Fibroblast of villous mesenchyme (primary cell): ENCODE results near the gene LRP1. TPM values are rescaled to one million over a fixed set of nuclear protein-coding genes. Genes with fewer than 3 reads are reported as not detected.

Experiments used
- DNase-seq: peaks from one replicate; pipeline ENCODE4 v3.0.0-alpha.2; 2010; ENCODE audit warnings: low read depth
- H3K4me3 ChIP-seq: 2 replicates; pipeline ENCODE4 v1.5.1; 2011; ENCODE audit warnings: low read depth, mild to moderate bottlenecking, low read length
- total RNA-seq: library from RNA; depleted of rRNA; stranded (reverse); fragments of >200 nt; gene quantifications from 2 replicates; pipeline ENCODE4 v1.2.3, GENCODE V29; 2012
- TF ChIP-seq, protein P1 (sequence below): IDR thresholded peaks from 2 replicates; pipeline ENCODE4 v1.5.1; 2012; ENCODE audit warnings: low read depth, mild to moderate bottlenecking, low read length; ENCODE audit not compliant: insufficient read depth

The LRP1 gene
- total RNA-seq, 1 donor: 228 TPM

DNA sequence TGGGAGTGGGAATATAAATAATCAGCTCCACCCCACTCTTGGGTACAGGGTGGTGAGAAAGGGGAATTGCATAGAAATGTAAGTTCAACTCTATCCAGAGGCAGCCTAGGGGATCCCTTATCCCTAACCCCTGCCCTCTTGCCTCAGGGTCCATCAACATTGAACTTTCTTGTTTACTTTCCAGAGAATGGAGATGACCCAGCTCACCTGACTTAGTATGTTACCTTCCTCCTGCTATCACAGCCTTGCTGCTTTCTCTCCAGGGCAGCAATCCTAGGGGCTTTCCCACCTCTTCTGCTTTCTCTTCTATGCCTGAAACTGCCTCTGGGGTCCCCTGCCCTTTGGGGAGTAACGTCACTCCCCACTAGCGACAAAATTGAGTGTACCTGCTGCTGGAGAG lies 2.7 kb downstream of the LRP1 start:
- TF ChIP-seq, protein P1, sequence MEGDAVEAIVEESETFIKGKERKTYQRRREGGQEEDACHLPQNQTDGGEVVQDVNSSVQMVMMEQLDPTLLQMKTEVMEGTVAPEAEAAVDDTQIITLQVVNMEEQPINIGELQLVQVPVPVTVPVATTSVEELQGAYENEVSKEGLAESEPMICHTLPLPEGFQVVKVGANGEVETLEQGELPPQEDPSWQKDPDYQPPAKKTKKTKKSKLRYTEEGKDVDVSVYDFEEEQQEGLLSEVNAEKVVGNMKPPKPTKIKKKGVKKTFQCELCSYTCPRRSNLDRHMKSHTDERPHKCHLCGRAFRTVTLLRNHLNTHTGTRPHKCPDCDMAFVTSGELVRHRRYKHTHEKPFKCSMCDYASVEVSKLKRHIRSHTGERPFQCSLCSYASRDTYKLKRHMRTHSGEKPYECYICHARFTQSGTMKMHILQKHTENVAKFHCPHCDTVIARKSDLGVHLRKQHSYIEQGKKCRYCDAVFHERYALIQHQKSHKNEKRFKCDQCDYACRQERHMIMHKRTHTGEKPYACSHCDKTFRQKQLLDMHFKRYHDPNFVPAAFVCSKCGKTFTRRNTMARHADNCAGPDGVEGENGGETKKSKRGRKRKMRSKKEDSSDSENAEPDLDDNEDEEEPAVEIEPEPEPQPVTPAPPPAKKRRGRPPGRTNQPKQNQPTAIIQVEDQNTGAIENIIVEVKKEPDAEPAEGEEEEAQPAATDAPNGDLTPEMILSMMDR: no peak
- no peak for DNase-seq
- H3K4me3 ChIP-seq: peak overlapping the region; percentile 93

DNA sequence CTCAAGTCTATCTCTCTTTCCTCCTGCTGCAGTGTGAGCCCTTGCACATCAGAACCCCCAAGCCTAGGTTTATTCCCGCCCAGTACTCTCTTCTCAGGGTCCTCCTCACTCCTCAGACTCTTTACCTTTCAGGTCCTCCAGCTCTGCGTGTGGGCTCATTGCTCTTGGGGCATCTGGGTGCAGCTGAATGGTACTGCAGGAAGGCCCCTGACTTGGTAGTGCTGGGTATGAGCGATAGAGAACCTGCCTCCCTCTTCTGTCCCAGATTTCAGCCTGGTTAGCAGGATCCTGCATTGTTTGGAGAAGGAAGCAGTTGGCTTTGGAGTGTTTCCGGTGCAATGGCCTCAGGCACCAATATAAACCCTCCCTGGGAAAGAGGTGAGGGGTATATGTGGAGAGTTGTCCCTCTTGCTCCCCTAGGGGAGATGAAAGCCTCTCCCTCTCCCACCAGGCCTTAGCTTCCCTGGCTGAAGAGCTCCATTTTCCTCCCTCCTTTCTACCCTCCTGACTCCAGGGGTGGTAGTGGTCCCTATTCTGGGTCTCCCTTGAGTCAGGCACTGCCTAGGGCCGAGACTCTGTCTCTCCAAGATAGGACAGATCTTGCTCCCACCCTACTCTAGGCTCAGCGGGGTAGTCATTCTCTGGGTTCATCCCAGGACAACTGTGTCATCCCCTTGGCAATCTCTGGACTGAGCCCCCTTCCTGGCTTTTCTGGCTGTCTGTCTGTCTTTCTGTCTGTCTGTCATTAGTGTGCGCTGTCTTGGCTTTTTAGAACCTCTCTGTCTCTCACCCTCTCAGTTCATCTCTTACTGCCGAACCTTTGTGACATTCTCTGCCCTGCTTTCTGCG lies 3.8 kb downstream of the LRP1 start:
- DNase-seq: no peak
- TF ChIP-seq, protein P1: no peak
- peak overlapping the region; percentile 93 for H3K4me3 ChIP-seq

DNA sequence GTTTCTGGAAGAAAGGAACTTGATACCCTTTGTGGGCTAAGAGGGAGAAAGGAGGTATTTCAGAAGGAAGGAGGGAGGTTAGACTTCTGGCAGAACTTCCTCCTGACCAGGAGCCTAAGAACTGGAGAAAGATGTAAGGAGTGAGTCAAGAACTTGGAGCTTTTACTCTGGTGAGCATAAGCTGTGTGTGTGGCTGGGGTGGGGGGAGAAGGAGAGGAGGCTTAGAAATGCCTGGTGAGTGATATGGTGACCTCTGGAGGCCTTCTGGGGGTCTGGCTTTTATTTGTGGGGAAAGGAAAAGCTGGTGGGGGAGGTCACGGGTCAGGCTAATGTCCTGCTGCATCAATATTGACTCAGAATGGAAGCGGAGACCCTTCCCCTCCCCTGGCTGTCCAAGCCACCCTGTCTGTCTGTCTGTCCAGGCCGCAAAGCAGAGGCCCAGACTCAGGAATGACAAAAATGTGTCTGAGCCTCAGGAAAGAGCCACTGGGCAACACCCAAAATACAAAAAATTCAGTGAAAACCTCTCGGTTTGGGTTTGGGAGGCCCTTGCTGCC lies 4.8 kb downstream of the LRP1 start:
- TF ChIP-seq, protein P1: no peak
- no peak for DNase-seq
- H3K4me3 ChIP-seq: peak overlapping the region; percentile 93

DNA sequence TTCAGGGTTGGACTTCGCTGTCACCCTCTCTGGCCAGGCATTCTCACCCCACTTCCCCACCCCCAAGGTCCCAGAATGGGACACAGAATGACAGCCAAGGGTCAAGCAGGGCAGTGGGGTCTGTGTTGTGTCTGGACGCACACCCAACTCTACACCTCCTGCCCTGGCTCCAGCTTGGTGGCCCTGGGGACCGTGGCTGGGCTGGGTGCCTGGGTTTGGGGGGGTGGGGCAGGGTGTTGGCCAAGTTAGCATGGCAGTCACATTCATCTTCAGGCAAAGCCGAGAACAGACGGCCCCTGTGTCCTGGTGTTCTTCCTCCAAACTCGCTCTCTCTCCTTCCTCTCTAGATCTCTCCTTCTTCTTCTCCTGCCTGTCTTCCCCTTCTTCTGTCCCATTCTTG lies 5.6 kb downstream of the LRP1 start:
- TF ChIP-seq, protein P1: no peak
- no peak for DNase-seq
- peak overlapping the region; percentile 17 for H3K4me3 ChIP-seq

DNA sequence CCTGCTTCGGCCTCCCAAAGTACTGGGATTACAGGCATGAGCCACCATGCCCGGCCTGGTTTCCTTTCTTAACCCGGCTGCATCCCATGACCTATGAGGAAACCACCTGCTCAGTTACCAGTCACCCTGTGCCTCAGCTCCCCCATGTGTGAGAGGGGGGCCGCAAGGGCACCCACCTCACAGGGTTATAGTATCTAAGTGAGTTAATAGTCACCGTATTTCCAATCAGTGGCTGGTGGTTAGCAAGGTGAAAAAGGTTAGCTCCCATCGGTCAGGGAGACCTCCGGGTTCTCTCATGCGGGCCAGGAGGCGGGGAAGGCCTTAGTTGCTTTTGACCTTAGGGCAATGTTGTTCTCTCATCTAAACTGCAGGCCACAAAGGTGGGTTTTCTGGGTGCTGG lies 6.7 kb downstream of the LRP1 start:
- TF ChIP-seq, protein P1: no peak
- peak overlapping the region; percentile 55 for H3K4me3 ChIP-seq

DNA sequence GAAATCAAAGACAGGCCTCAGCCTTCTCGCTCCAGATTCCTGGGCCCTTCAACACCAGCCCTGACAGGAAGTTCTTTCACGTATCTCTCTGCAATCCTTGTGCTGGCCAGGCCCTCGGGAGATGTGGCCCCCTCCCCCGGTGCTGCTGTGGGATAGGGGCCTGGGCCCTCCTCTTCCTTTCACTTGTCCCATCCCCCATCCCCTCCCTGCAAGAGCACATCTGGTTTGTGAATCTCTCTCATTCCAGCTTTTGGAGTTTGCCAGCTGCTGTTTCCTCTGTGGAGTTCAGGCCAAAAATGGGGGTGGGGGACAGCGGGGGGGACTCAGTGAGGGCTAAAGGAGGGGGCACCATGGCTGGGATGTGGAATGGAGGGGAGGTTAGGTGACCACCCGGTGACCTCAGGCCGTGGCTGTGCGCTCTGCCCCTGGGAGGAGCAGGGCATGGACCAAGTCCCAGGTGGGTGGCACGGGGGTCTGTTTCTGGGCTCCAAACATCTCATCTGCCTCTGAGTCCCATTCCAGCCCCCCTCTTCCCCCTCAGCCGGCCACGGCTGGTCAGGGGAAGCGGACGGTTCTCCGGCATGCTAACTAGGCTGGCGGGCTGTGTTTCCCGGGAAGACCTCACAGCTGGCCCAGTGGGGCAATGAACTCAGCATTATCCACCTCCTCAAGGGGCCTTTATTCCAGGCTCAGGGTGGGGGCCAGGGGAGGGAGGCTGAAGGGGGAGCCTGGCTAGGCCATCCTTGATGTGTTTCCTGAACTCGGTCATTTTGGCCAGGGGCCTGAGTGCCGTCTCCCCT lies 7.4 kb downstream of the LRP1 start:
- DNase-seq: peak; percentile 84
- TF ChIP-seq, protein P1: no peak
- H3K4me3 ChIP-seq: peak overlapping the region; percentile 55

More for the DNA sequence above, 6.7 kb downstream of the LRP1 start:
- DNase-seq: no peak
